GM12873 (cell line): ENCODE measurements around the gene PSRC1.

ENCODE experiments used
- CTCF ChIP-seq: IDR thresholded peaks from 2 replicates; pipeline ENCODE4 v1.5.1; 2012; ENCODE audit warnings: low read depth, mild to moderate bottlenecking, moderate library complexity, low read length, control low read depth; ENCODE audit not compliant: insufficient read depth; ENCODE audit errors: missing control alignments

PSRC1 gene

GRCh38 chr1:109249654-109250401, 33.1 kb downstream of the PSRC1 start:
- no peak for TF ChIP-seq CTCF

- TF ChIP-seq CTCF, result no peak
Observed at GRCh38 chr1:109248797-109249629, 33.9 kb downstream of the PSRC1 start, which contains the start of gene CELSR2. TSS of gene CELSR2 (plus strand) at chr1:109249539. CDS start at chr1:109250080, 541 bp downstream.

- no peak for TF ChIP-seq CTCF
Observed at GRCh38 chr1:109248444-109248796, 34.5 kb downstream of the PSRC1 start.

- TF ChIP-seq CTCF, result no peak
Observed at GRCh38 chr1:109247401-109248365, 35.3 kb downstream of the PSRC1 start.

- no peak for TF ChIP-seq CTCF
Observed at GRCh38 chr1:109246141-109246551, 36.8 kb downstream of the PSRC1 start.

GRCh38 chr1:109243860-109244552, 38.9 kb downstream of the PSRC1 start:
- no peak for TF ChIP-seq CTCF
